Skeletal muscle satellite cell (primary cell): ENCODE results near the gene NAA16.

Source experiments
- H3K27me3 ChIP-seq: 2 replicates; pipeline ENCODE4 v1.7.0; 2013; ENCODE audit warnings: low read length; ENCODE audit not compliant: control insufficient read depth, insufficient read depth
- H3K36me3 ChIP-seq: 2 replicates; pipeline ENCODE4 v1.7.0; 2013; ENCODE audit warnings: mild to moderate bottlenecking, control low read depth, low read length; ENCODE audit not compliant: insufficient read depth
- H3K4me1 ChIP-seq: 2 replicates; pipeline ENCODE4 v1.7.0; 2013; ENCODE audit warnings: low read length; ENCODE audit not compliant: control insufficient read depth, insufficient read depth
- H3K4me2 ChIP-seq: 2 replicates; pipeline ENCODE4 v1.7.0; 2013; ENCODE audit warnings: mild to moderate bottlenecking, low read length
- H3K4me3 ChIP-seq: 2 replicates; pipeline ENCODE4 v1.7.0; 2013; ENCODE audit warnings: low read length
- H3K9ac ChIP-seq: 2 replicates; pipeline ENCODE4 v1.7.0; 2013; ENCODE audit warnings: mild to moderate bottlenecking, low read depth, low read length, moderate library complexity
- H3K9me3 ChIP-seq: replicated peaks from 2 replicates; pipeline ENCODE4 v1.7.0; 2013; ENCODE audit warnings: mild to moderate bottlenecking, control low read depth, low read length

The NAA16 gene

GRCh38 chr13:41286370-41286769 lies 24.7 kb upstream of the NAA16 start:
- H3K4me2 ChIP-seq = no peak overlapping the region
- peaks cover 13% of the 10 kb centered on the region for H3K4me1 ChIP-seq
- H3K9ac ChIP-seq = no peak overlapping the region
- no peaks in the 10 kb centered on the region for H3K27me3 ChIP-seq
- no peaks in the 10 kb centered on the region for H3K9me3 ChIP-seq
- H3K4me3 ChIP-seq = no peak overlapping the region
- no peaks in the 10 kb centered on the region for H3K36me3 ChIP-seq

- H3K4me1 ChIP-seq = peaks cover 12% of the 10 kb centered on the region
- H3K9ac ChIP-seq = no peak overlapping the region
- H3K36me3 ChIP-seq = no peaks in the 10 kb centered on the region
- H3K4me2 ChIP-seq = no peak overlapping the region
- no peak overlapping the region for H3K4me3 ChIP-seq
- H3K9me3 ChIP-seq = no peaks in the 10 kb centered on the region
- no peaks in the 10 kb centered on the region for H3K27me3 ChIP-seq
Observed at GRCh38 chr13:41289463-41289881, 21.6 kb upstream of the NAA16 start.

GRCh38 chr13:41291246-41291645 lies 19.8 kb upstream of the NAA16 start:
- no peaks in the 10 kb centered on the region for H3K36me3 ChIP-seq
- H3K9me3 ChIP-seq = no peaks in the 10 kb centered on the region
- peaks cover 2% of the 10 kb centered on the region for H3K4me1 ChIP-seq
- H3K9ac ChIP-seq = no peak overlapping the region
- no peak overlapping the region for H3K4me3 ChIP-seq
- no peak overlapping the region for H3K4me2 ChIP-seq
- no peaks in the 10 kb centered on the region for H3K27me3 ChIP-seq

GRCh38 chr13:41293272-41293671 lies 17.8 kb upstream of the NAA16 start:
- no peaks in the 10 kb centered on the region for H3K9me3 ChIP-seq

GRCh38 chr13:41294914-41295313 lies 16.2 kb upstream of the NAA16 start:
- Histone ChIP-seq H3K9me3 (no peaks in the 10 kb centered on the region), H3K4me1 (peaks cover 9% of the 10 kb centered on the region), H3K4me2 (no peak overlapping the region), H3K36me3 (no peaks in the 10 kb centered on the region), H3K27me3 (no peaks in the 10 kb centered on the region), H3K9ac (no peak overlapping the region), H3K4me3 (no peak overlapping the region)

More at GRCh38 chr13:41293272-41293671, 17.8 kb upstream of the NAA16 start:
- Histone ChIP-seq H3K4me1 (peaks cover 9% of the 10 kb centered on the region), H3K27me3 (no peaks in the 10 kb centered on the region), H3K36me3 (no peaks in the 10 kb centered on the region), H3K9ac (no peak overlapping the region), H3K4me3 (no peak overlapping the region), H3K4me2 (no peak overlapping the region)

GRCh38 chr13:41295973-41296372 lies 15.1 kb upstream of the NAA16 start:
- Histone ChIP-seq H3K9me3 (no peaks in the 10 kb centered on the region), H3K4me2 (no peak overlapping the region), H3K4me1 (peaks cover 9% of the 10 kb centered on the region), H3K4me3 (no peak overlapping the region), H3K36me3 (no peaks in the 10 kb centered on the region), H3K27me3 (no peaks in the 10 kb centered on the region), H3K9ac (no peak overlapping the region)

- no peak overlapping the region for H3K9ac ChIP-seq
- peaks cover 9% of the 10 kb centered on the region for H3K4me1 ChIP-seq
- H3K4me3 ChIP-seq = no peak overlapping the region
- H3K9me3 ChIP-seq = no peaks in the 10 kb centered on the region
- H3K27me3 ChIP-seq = no peaks in the 10 kb centered on the region
- no peak overlapping the region for H3K4me2 ChIP-seq
- H3K36me3 ChIP-seq = no peaks in the 10 kb centered on the region
Observed at GRCh38 chr13:41296879-41297646, 14.0 kb upstream of the NAA16 start.

- H3K9ac ChIP-seq = no peak overlapping the region
- H3K4me2 ChIP-seq = no peak overlapping the region
- no peak overlapping the region for H3K4me3 ChIP-seq
- no peaks in the 10 kb centered on the region for H3K27me3 ChIP-seq
- H3K9me3 ChIP-seq = no peaks in the 10 kb centered on the region
- peaks cover 9% of the 10 kb centered on the region for H3K4me1 ChIP-seq
- no peaks in the 10 kb centered on the region for H3K36me3 ChIP-seq
Observed at GRCh38 chr13:41299316-41300094, 11.6 kb upstream of the NAA16 start.

GRCh38 chr13:41302743-41303142 lies 8.3 kb upstream of the NAA16 start:
- Histone ChIP-seq H3K9me3 (no peaks in the 10 kb centered on the region), H3K4me2 (no peak overlapping the region), H3K36me3 (no peaks in the 10 kb centered on the region), H3K4me3 (no peak overlapping the region), H3K27me3 (no peaks in the 10 kb centered on the region), H3K9ac (no peak overlapping the region), H3K4me1 (peaks cover 8% of the 10 kb centered on the region)

- H3K9me3 ChIP-seq = no peaks in the 10 kb centered on the region
- H3K4me1 ChIP-seq = peaks cover 8% of the 10 kb centered on the region
- no peaks in the 10 kb centered on the region for H3K27me3 ChIP-seq
- H3K4me3 ChIP-seq = no peak overlapping the region
- H3K4me2 ChIP-seq = no peak overlapping the region
- no peak overlapping the region for H3K9ac ChIP-seq
- H3K36me3 ChIP-seq = no peaks in the 10 kb centered on the region
Observed at GRCh38 chr13:41304551-41304950, 6.5 kb upstream of the NAA16 start.

- H3K4me3 ChIP-seq = no peak overlapping the region
Observed at GRCh38 chr13:41306271-41307145, 4.6 kb upstream of the NAA16 start.

More at GRCh38 chr13:41306271-41307145, 4.6 kb upstream of the NAA16 start:
- no peak overlapping the region for H3K4me2 ChIP-seq
- H3K9me3 ChIP-seq = no peaks in the 10 kb centered on the region
- no peaks in the 10 kb centered on the region for H3K27me3 ChIP-seq
- no peaks in the 10 kb centered on the region for H3K36me3 ChIP-seq
- H3K9ac ChIP-seq = no peak overlapping the region
- peaks cover 8% of the 10 kb centered on the region for H3K4me1 ChIP-seq
